HG03575 (cell line): ENCODE results near the gene CPS1.

Experiments
- ATAC-seq: cut with Tn5 transposase; IDR thresholded peaks from one replicate; pipeline ENCODE4 v1.9.1; 2021; ENCODE audit not compliant: unreplicated experiment, insufficient number of reproducible peaks, low FRiP score; ENCODE audit errors: extremely low read depth

The CPS1 gene

GRCh38 chr2:210556329-210556980, at the start of gene CPS1:
Gene CPS1 (plus strand): TSS chr2:210556599. CDS start chr2:210556734, 135 bp downstream.
- no peak for ATAC-seq

GRCh38 chr2:210515911-210516310, 40.5 kb upstream of the CPS1 start:
- ATAC-seq = no peak

- no peak for ATAC-seq
Measured at GRCh38 chr2:210517264-210517663, 39.1 kb upstream of the CPS1 start.

GRCh38 chr2:210519594-210519993, 36.8 kb upstream of the CPS1 start:
- ATAC-seq = no peak

- ATAC-seq = no peak
Measured at GRCh38 chr2:210522399-210522798, 34.0 kb upstream of the CPS1 start.

- ATAC-seq = no peak
Measured at GRCh38 chr2:210523650-210524289, 32.6 kb upstream of the CPS1 start.

GRCh38 chr2:210524533-210524932, 31.9 kb upstream of the CPS1 start:
- no peak for ATAC-seq

GRCh38 chr2:210527286-210527685, 29.1 kb upstream of the CPS1 start:
- ATAC-seq = no peak

- ATAC-seq = no peak
Measured at GRCh38 chr2:210528716-210529115, 27.7 kb upstream of the CPS1 start.

GRCh38 chr2:210531050-210531449, 25.3 kb upstream of the CPS1 start:
- no peak for ATAC-seq

- ATAC-seq = no peak
Measured at GRCh38 chr2:210531482-210531881, 24.9 kb upstream of the CPS1 start.

GRCh38 chr2:210533389-210533788, 23.0 kb upstream of the CPS1 start:
- ATAC-seq = no peak

- no peak for ATAC-seq
Measured at GRCh38 chr2:210534879-210535278, 21.5 kb upstream of the CPS1 start.

GRCh38 chr2:210536973-210537650, 19.3 kb upstream of the CPS1 start:
- ATAC-seq = no peak

- no peak for ATAC-seq
Measured at GRCh38 chr2:210539035-210539434, 17.4 kb upstream of the CPS1 start.

GRCh38 chr2:210539578-210540416, 16.6 kb upstream of the CPS1 start:
- ATAC-seq = no peak

- no peak for ATAC-seq
Measured at GRCh38 chr2:210540471-210540870, 15.9 kb upstream of the CPS1 start.

- no peak for ATAC-seq
Measured at GRCh38 chr2:210540900-210541289, 15.5 kb upstream of the CPS1 start.

GRCh38 chr2:210541290-210541902, 15.0 kb upstream of the CPS1 start:
- no peak for ATAC-seq
